Activated B cell treated with CpG ODN at 0.5 μM for 24 hours (primary cell): ENCODE measurements around the gene CHD2. TPM values are rescaled to one million over a fixed set of nuclear protein-coding genes. Genes with fewer than 3 reads are reported as not detected.

ENCODE experiments used
- ATAC-seq: fragments of 200-7000 bp; cut with Tn5 transposase; one replicate; pipeline ENCODE4 v1.10.0; 2021; ENCODE audit warnings: low read depth, mild to moderate bottlenecking, moderate library complexity
- CTCF ChIA-PET: fragments of 350-600 bp; sonication (Branson Sonifier 250); formaldehyde crosslinking; loops from one replicate; lab custom pipeline; 2021; ENCODE audit warnings: antibody characterized with exemption; lab: Charles Lee
- POLR2A ChIA-PET: fragments of 350-600 bp; sonication (Branson Sonifier 250); formaldehyde crosslinking; loops from one replicate; lab custom pipeline; 2021; ENCODE audit warnings: antibody characterized with exemption; lab: Charles Lee
- DNase-seq: peaks from one replicate; pipeline ENCODE4 v3.0.0; 2022
- H3K27ac Mint-ChIP-seq: one replicate; pipeline ENCODE4 v1.8.0; 2020; ENCODE audit warnings: mixed read lengths
- H3K27me3 Mint-ChIP-seq: one replicate; pipeline ENCODE4 v1.8.0; 2021; ENCODE audit warnings: mixed read lengths
- H3K36me3 Mint-ChIP-seq: one replicate; pipeline ENCODE4 v1.8.0; 2021; ENCODE audit warnings: low read depth, mixed read lengths
- H3K4me1 Mint-ChIP-seq: one replicate; pipeline ENCODE4 v1.8.0; 2021; ENCODE audit warnings: mixed read lengths
- H3K4me3 Mint-ChIP-seq: one replicate; pipeline ENCODE4 v1.8.0; 2020; ENCODE audit warnings: mild to moderate bottlenecking, mixed read lengths
- H3K9me3 Mint-ChIP-seq: one replicate; pipeline ENCODE4 v1.8.0; 2020; ENCODE audit warnings: mixed read lengths
- intact Hi-C: fragments of 100-400 bp; cut with micrococcal nuclease; formaldehyde crosslinking; loops from one replicate; pipeline ENCODE4 v1.15.1; 2024
- total RNA-seq: library from RNA; stranded (reverse); gene quantifications from 2 replicates; pipeline ENCODE4 v1.2.3, GENCODE V29; 2022
- TF ChIP-seq, protein P1 (sequence below): fragments of 200-600 bp; IDR thresholded peaks from one replicate; pipeline ENCODE4 v1.8.0; 2022; ENCODE audit warnings: antibody characterized with exemption, mild to moderate bottlenecking

The CHD2 gene
- total RNA-seq, 1 donor from 2014 or later = 298 TPM

DNA sequence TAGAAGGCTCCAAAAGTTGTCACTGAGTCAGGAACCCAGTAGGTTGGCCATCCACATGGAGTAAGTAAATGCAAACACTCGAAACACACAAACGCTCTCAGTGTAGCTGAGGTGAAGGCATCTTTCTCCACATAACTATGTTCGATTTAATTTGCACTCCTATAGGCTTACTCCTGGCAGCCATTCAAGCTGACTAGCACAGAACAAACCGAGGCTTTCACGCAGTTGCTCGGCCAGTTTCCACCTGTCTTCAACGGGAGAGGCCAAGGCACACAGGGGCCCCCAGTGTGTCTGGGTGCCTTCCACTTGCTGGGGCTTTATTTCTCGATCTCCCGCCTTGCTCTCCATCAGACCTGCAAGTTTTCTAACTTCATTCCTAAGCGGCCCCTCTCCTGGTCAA lies 170.0 kb downstream of the CHD2 start:
- TF ChIP-seq, protein P1, sequence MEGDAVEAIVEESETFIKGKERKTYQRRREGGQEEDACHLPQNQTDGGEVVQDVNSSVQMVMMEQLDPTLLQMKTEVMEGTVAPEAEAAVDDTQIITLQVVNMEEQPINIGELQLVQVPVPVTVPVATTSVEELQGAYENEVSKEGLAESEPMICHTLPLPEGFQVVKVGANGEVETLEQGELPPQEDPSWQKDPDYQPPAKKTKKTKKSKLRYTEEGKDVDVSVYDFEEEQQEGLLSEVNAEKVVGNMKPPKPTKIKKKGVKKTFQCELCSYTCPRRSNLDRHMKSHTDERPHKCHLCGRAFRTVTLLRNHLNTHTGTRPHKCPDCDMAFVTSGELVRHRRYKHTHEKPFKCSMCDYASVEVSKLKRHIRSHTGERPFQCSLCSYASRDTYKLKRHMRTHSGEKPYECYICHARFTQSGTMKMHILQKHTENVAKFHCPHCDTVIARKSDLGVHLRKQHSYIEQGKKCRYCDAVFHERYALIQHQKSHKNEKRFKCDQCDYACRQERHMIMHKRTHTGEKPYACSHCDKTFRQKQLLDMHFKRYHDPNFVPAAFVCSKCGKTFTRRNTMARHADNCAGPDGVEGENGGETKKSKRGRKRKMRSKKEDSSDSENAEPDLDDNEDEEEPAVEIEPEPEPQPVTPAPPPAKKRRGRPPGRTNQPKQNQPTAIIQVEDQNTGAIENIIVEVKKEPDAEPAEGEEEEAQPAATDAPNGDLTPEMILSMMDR = no peak
- DNase-seq (no peak), ATAC-seq (no peak)
- no peaks in the 10 kb centered on the region for H3K36me3 Mint-ChIP-seq
- H3K27me3 Mint-ChIP-seq = peaks cover 45% of the 10 kb centered on the region
- no peak overlapping the region for H3K27ac Mint-ChIP-seq
- ChIA-PET CTCF (no interaction called here), POLR2A (no interaction called here)
- intact Hi-C loops = no loop called here
- H3K4me1 Mint-ChIP-seq = peaks cover 12% of the 10 kb centered on the region
- H3K9me3 Mint-ChIP-seq = no peaks in the 10 kb centered on the region
- no peak overlapping the region for H3K4me3 Mint-ChIP-seq

DNA sequence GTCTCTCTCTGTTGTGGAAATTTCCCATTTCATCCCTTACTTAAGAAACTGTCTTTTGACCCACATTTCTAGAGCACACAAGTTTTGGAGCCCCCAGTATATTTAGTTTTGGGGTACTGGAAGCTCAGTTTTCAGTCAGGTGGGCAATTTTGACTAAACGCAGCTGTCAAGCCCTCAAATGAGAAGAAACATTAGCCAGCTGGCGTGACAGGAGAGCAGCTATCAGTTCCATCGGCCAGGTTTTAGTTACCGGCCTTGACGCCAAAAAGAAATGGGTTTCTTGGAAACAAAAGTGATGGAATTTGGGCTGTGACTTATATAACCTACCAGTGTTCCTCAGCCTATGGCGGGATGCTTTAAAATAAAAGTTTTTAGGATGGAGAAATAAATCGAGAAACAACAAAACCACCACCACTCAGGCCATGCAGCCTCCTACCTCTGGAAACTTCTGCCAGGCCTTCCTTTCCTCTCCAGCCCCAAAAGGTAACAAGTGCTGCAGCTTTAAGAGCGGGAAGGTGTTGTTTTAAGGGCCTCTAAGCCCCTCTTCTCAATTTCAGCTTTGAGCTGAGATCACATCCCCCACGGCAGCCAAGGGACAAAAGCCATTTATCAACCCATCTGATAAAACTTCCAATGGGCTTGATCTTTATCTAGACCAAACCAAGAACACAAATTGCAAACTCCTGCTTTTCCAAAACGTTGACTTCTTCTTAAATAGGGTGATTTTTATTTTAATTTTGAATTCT lies 170.6 kb downstream of the CHD2 start:
- intact Hi-C loops = no loop called here
- Mint-ChIP-seq H3K27me3 (peaks cover 48% of the 10 kb centered on the region), H3K27ac (no peak overlapping the region), H3K4me3 (no peak overlapping the region), H3K4me1 (peaks cover 12% of the 10 kb centered on the region), H3K9me3 (no peaks in the 10 kb centered on the region), H3K36me3 (no peaks in the 10 kb centered on the region)
- DNase-seq (no peak), ATAC-seq (no peak)
- CTCF ChIA-PET = no interaction called here
- TF ChIP-seq, protein P1 = no peak
- POLR2A ChIA-PET = no interaction called here

DNA sequence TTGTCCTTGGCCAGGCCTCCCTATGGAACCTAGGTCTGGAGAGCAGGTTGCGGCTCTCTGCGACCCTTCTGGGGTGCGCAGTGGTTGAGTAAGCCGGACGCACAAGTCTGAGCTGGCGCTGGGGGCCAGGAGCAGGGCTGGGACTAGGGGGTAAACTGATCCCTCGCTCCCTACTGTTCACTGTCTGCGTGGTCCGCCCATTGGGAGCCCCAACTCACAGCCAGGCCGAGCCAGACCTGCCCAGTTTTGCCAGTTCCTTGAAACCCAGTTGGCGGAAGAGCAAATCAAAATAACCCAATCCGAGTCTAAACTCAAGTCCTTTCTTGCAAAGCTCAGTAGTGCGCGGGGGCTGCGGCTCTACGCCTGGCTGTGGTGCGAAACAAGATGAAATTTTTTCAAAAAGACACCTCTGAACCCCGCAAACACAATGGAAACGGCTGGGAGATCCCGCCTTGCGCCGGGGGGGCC lies 171.4 kb downstream of the CHD2 start:
- H3K4me3 Mint-ChIP-seq = no peak overlapping the region
- no peaks in the 10 kb centered on the region for H3K9me3 Mint-ChIP-seq
- H3K27me3 Mint-ChIP-seq = peaks cover 54% of the 10 kb centered on the region
- DNase-seq (no peak), ATAC-seq (no peak)
- intact Hi-C loops = no loop called here
- H3K4me1 Mint-ChIP-seq = peaks cover 12% of the 10 kb centered on the region
- no peak overlapping the region for H3K27ac Mint-ChIP-seq
- ChIA-PET CTCF (no interaction called here), POLR2A (no interaction called here)
- no peaks in the 10 kb centered on the region for H3K36me3 Mint-ChIP-seq
- TF ChIP-seq, protein P1 = no peak

DNA sequence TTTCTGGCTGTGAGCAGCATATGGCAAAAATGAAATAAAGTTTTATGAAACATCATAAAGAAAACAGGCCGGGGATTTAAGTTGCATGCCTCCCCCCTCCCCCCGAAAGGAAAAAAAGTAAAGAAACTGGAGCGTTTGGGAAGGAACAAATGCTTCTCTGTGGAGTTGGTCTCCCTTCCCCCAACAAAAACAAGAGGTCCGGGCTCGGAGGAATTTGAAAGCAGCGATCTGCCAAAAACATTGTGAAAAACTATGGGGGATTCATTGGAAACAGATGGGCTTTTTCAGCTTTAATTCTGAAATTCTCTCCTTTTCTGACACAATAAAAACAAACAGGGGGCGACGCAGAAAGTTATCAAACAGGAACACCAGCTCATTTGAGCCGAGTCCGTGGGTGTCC lies 171.9 kb downstream of the CHD2 start:
- TF ChIP-seq, protein P1 = no peak
- ChIA-PET POLR2A (no interaction called here), CTCF (no interaction called here)
- no peak for ATAC-seq
- Mint-ChIP-seq H3K4me1 (peaks cover 12% of the 10 kb centered on the region), H3K36me3 (no peaks in the 10 kb centered on the region), H3K27ac (no peak overlapping the region), H3K4me3 (no peak overlapping the region), H3K27me3 (peaks cover 59% of the 10 kb centered on the region), H3K9me3 (no peaks in the 10 kb centered on the region)
- intact Hi-C loops = no loop called here
- no peak for DNase-seq

DNA sequence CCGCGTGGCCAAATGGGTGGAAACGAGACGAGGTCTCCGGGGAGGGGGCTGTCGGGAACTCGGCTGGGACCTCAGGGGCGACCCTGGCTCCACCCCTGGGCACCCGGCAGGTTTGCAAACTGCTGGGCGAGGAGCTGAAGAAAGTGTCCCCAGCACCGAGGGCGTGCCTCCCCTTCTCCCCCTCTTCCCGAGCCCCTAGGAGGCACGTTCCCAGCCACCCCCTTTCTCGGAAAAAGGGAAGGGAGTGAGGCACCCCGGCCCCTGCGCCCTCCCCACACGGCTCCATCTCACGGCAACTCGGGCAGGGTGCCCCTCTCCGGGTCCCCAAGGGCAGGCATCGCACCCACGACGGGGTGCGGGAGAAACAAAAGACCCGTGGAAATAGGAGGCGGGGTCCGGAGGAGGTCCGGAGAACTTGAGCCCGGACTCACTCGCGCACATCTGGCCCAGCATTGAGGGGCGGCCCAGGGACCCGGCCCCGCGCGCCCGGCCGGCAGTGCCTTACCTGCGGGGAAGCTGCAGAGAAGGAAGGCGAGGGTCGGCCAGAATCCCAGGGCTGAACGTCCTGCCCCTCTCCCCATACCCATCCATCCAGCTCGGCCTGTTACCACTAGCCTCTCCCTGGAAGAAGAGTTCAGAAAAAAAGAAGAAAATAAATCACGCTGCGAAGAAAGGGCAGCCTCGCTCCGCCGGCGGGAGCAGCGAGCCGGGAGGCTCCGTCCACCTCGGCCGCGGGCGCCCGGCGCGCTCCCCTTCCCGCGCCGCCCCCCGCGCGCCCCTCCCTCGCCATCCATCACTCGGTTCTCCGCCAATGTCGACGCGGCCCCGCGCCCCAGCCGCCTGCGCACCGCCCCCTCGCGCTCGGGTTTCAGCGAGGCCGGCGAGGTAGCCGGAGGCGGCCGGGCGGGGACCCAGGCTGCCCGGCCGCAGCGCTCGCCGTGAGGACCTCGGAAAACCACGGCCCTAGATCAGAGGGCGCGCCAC lies 172.6 kb downstream of the CHD2 start:
- CTCF ChIA-PET = no interaction called here
- H3K27ac Mint-ChIP-seq = no peak overlapping the region
- no peak for ATAC-seq
- H3K27me3 Mint-ChIP-seq = peaks cover 57% of the 10 kb centered on the region
- POLR2A ChIA-PET = no interaction called here
- no peaks in the 10 kb centered on the region for H3K9me3 Mint-ChIP-seq
- H3K4me1 Mint-ChIP-seq = peaks cover 12% of the 10 kb centered on the region
- TF ChIP-seq, protein P1 = no peak
- no peaks in the 10 kb centered on the region for H3K36me3 Mint-ChIP-seq
- intact Hi-C loops = no loop called here
- H3K4me3 Mint-ChIP-seq = no peak overlapping the region
- no peak for DNase-seq
